CD4-positive, alpha-beta memory T cell (primary cell): ENCODE measurements around the gene NLRP13. TPM values are rescaled to one million over a fixed set of nuclear protein-coding genes. Genes with fewer than 3 reads are reported as not detected.

Source experiments
- CTCF ChIA-PET: fragments of 350-600 bp; sonication (Branson Sonifier 250); formaldehyde crosslinking; loops from one replicate; lab custom pipeline; 2021; ENCODE audit warnings: inconsistent platforms; ENCODE audit not compliant: partially characterized antibody; lab: Charles Lee
- POLR2A ChIA-PET: fragments of 350-600 bp; sonication (Branson Sonifier 250); formaldehyde crosslinking; loops from one replicate; lab custom pipeline; 2021; ENCODE audit not compliant: partially characterized antibody; lab: Charles Lee
- DNase-seq, 5 donors: peaks; one replicate each; pipeline versions ENCODE4 v3.0.0 to v3.0.0-alpha.2; 2020 to 2022; ENCODE audit warnings: mixed read lengths in 1 of 5
- H3K27ac ChIP-seq: one replicate; pipeline ENCODE4 v1.7.0; 2013; ENCODE audit warnings: low read depth, low read length
- H3K27me3 ChIP-seq: 2 replicates; pipeline ENCODE4 v1.7.0; 2013; ENCODE audit warnings: mild to moderate bottlenecking, low read length, moderate library complexity; ENCODE audit not compliant: insufficient read depth
- H3K36me3 ChIP-seq: 2 replicates; pipeline ENCODE4 v1.7.0; 2013; ENCODE audit warnings: mild to moderate bottlenecking, low read length, moderate library complexity; ENCODE audit not compliant: insufficient read depth
- H3K4me1 ChIP-seq: 2 replicates; pipeline ENCODE4 v1.7.0; 2013; ENCODE audit warnings: mild to moderate bottlenecking, low read length, moderate library complexity; ENCODE audit not compliant: insufficient read depth
- H3K4me3 ChIP-seq, 2 donors: one replicate each; pipeline ENCODE4 v1.7.0; 2013; ENCODE audit warnings: low read length in 2 of 2, mild to moderate bottlenecking in 1 of 2
- H3K9me3 ChIP-seq, 2 donors: one replicate each; pipeline ENCODE4 v1.7.0; 2013; ENCODE audit warnings: low read length in 2 of 2, control low read depth in 1 of 2; ENCODE audit not compliant: control insufficient read depth in 1 of 2
- H3K27ac Mint-ChIP-seq, 7 donors: one replicate each; pipeline ENCODE4 v1.8.0; 2020 to 2021; ENCODE audit warnings: mixed read lengths in 7 of 7, mild to moderate bottlenecking in 6 of 7, inconsistent platforms in 3 of 7, moderate library complexity in 3 of 7
- H3K27me3 Mint-ChIP-seq, 2 donors: one replicate each; pipeline ENCODE4 v1.8.0; 2020 to 2021; ENCODE audit warnings: mixed read lengths in 2 of 2
- H3K36me3 Mint-ChIP-seq, 2 donors: one replicate each; pipeline ENCODE4 v1.8.0; 2020 to 2021; ENCODE audit warnings: mixed read lengths in 2 of 2, inconsistent platforms in 1 of 2, mild to moderate bottlenecking in 1 of 2
- H3K4me1 Mint-ChIP-seq, 4 donors: one replicate each; pipeline ENCODE4 v1.8.0; 2020 to 2021; ENCODE audit warnings: mixed read lengths in 4 of 4, mild to moderate bottlenecking in 1 of 4
- H3K4me3 Mint-ChIP-seq, 8 donors: one replicate each; pipeline ENCODE4 v1.8.0; 2020 to 2021; ENCODE audit warnings: mixed read lengths in 8 of 8, mild to moderate bottlenecking in 7 of 8, moderate library complexity in 6 of 8, inconsistent platforms in 3 of 8
- H3K9me3 Mint-ChIP-seq, 8 donors: one replicate each; pipeline ENCODE4 v1.8.0; 2020 to 2021; ENCODE audit warnings: mixed read lengths in 8 of 8, mild to moderate bottlenecking in 5 of 8, inconsistent platforms in 3 of 8, moderate library complexity in 1 of 8
- intact Hi-C: fragments of 100-400 bp; cut with micrococcal nuclease; formaldehyde crosslinking; loops from one replicate; pipeline ENCODE4 v1.15.1; 2023
- polyA plus RNA-seq, 2 donors: library from polyadenylated mRNA; unstranded; fragments of 300-500 nt; fragmentation: Illumina TruSeq; gene quantifications; one replicate each; pipeline ENCODE4 v1.2.3, GENCODE V29; 2021
- total RNA-seq, 2 experiments: library from RNA; stranded (reverse); gene quantifications; one replicate each; pipeline ENCODE4 v1.2.3, GENCODE V29; 2021

The NLRP13 gene
- total and polyA plus RNA-seq, 4 experiments from 2014 or later = not detected

DNA sequence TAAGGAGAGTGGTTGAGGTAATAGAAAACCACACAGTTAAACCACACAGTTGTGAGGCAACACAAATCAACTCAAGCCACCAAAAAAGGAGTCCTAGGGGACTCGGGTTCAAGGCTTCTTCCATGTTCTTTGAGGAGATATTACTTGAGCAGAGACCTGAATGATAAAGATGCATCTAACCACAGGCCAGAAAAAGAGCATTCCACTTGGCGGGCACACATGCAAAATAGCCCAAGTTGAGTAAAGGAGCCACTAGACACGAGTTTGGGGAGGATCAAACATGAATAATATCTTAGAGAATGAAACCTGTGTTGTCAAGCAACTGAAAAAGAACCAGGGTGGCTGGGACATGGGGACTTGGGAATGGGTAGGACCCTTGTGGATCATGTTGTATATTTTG is 65.6 kb downstream of the NLRP13 start:
- ChIA-PET CTCF (no interaction called here), POLR2A (no interaction called here)
- peaks cover 3 to 7% of the 10 kb centered on the region in 2 donors for H3K36me3 Mint-ChIP-seq
- intact Hi-C loops = no loop called here
- no peak overlapping the region for H3K27ac ChIP-seq
- no peaks in the 10 kb centered on the region for H3K36me3 ChIP-seq
- H3K4me3 Mint-ChIP-seq = no peak overlapping the region
- no peaks in the 10 kb centered on the region for H3K27me3 ChIP-seq
- no peaks in the 10 kb centered on the region for H3K9me3 ChIP-seq
- H3K4me1 ChIP-seq = no peaks in the 10 kb centered on the region
- no peak overlapping the region for H3K4me3 ChIP-seq
- no peak for DNase-seq
- no peak overlapping the region for H3K27ac Mint-ChIP-seq
- peaks cover 8 to 12% of the 10 kb centered on the region in 2 donors for H3K27me3 Mint-ChIP-seq
- H3K4me1 Mint-ChIP-seq = no peaks in the 10 kb centered on the region
- peaks cover 0 to 30% (median 10%) of the 10 kb centered on the region in 8 donors for H3K9me3 Mint-ChIP-seq

DNA sequence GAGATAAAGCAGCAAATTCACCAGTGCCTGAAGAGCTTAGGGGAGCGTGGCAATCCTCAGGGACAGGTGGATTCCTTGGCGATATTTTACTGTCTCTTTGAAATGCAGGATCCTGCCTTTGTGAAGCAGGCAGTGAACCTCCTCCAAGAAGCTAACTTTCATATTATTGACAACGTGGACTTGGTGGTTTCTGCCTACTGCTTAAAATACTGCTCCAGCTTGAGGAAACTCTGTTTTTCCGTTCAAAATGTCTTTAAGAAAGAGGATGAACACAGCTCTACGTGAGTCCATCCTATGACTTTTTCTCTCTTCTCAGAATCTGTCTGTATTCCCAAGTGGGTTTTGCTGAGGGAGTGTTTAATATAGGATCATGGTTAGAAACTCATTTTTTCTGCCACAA is 73.2 kb downstream of the NLRP13 start:
- Histone ChIP-seq H3K27ac (no peak overlapping the region), H3K27me3 (no peaks in the 10 kb centered on the region), H3K4me1 (no peaks in the 10 kb centered on the region), H3K9me3 (no peaks in the 10 kb centered on the region), H3K36me3 (no peaks in the 10 kb centered on the region), H3K4me3 (no peak overlapping the region)
- Mint-ChIP-seq H3K4me1 (no peaks in the 10 kb centered on the region), H3K27me3 (no peaks in the 10 kb centered on the region), H3K4me3 (no peak overlapping the region), H3K9me3 (peaks cover 0 to 24% (median 2%) of the 10 kb centered on the region in 8 donors), H3K27ac (no peak overlapping the region), H3K36me3 (no peaks in the 10 kb centered on the region)
- ChIA-PET CTCF (no interaction called here), POLR2A (no interaction called here)
- intact Hi-C loops = no loop called here
- DNase-seq = no peak

DNA sequence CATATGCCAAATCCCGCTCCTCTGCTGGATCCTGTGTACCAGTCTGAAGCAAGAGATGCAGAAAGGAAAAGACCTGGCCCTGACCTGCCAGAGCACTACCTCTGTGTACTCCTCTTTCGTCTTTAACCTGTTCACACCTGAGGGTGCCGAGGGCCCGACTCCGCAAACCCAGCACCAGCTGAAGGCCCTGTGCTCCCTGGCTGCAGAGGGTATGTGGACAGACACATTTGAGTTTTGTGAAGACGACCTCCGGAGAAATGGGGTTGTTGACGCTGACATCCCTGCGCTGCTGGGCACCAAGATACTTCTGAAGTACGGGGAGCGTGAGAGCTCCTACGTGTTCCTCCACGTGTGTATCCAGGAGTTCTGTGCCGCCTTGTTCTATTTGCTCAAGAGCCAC is 73.7 kb downstream of the NLRP13 start:
- ChIA-PET CTCF (no interaction called here), POLR2A (no interaction called here)
- Mint-ChIP-seq H3K4me3 (no peak overlapping the region), H3K27ac (no peak overlapping the region), H3K36me3 (no peaks in the 10 kb centered on the region), H3K9me3 (peaks cover 0 to 30% (median 3%) of the 10 kb centered on the region in 8 donors), H3K4me1 (no peaks in the 10 kb centered on the region), H3K27me3 (no peaks in the 10 kb centered on the region)
- no peaks in the 10 kb centered on the region for H3K4me1 ChIP-seq
- no peaks in the 10 kb centered on the region for H3K36me3 ChIP-seq
- intact Hi-C loops = no loop called here
- DNase-seq = no peak
- no peak overlapping the region for H3K4me3 ChIP-seq
- no peaks in the 10 kb centered on the region for H3K27me3 ChIP-seq
- no peaks in the 10 kb centered on the region for H3K9me3 ChIP-seq
- no peak overlapping the region for H3K27ac ChIP-seq

DNA sequence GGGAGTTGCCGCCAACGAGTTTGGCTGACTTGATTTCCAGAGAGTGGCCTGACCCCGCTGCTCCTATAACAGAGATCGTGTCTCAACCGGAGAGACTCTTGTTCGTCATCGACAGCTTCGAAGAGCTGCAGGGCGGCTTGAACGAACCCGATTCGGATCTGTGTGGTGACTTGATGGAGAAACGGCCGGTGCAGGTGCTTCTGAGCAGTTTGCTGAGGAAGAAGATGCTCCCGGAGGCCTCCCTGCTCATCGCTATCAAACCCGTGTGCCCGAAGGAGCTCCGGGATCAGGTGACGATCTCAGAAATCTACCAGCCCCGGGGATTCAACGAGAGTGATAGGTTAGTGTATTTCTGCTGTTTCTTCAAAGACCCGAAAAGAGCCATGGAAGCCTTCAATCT is 74.2 kb downstream of the NLRP13 start:
- H3K27ac ChIP-seq = no peak overlapping the region
- Mint-ChIP-seq H3K4me1 (no peaks in the 10 kb centered on the region), H3K9me3 (peaks cover 0 to 30% (median 3%) of the 10 kb centered on the region in 8 donors), H3K4me3 (no peak overlapping the region), H3K27ac (no peak overlapping the region), H3K36me3 (no peaks in the 10 kb centered on the region), H3K27me3 (no peaks in the 10 kb centered on the region)
- H3K4me3 ChIP-seq = no peak overlapping the region
- H3K9me3 ChIP-seq = no peaks in the 10 kb centered on the region
- no peaks in the 10 kb centered on the region for H3K36me3 ChIP-seq
- DNase-seq = no peak
- intact Hi-C loops = no loop called here
- ChIA-PET POLR2A (no interaction called here), CTCF (no interaction called here)
- H3K27me3 ChIP-seq = no peaks in the 10 kb centered on the region
- no peaks in the 10 kb centered on the region for H3K4me1 ChIP-seq

DNA sequence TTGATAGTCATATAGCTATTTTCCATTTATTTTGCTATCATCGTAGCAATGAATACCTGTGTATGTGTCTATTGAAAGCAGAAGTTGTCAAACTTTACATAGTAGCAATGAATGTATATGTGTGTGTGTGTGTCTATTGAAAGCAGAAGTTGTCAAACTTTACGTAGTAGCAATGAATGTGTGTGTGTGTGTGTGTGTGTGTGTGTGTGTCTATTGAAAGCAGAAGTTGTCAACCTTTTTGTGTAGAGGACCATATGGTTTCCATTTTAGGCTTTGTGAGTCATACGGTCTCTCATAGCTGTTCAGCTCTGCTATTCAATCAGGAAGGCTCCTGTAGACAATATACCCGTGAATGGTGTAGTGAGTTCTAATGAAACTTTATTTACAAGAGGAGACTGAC is 75.0 kb downstream of the NLRP13 start:
- H3K4me3 Mint-ChIP-seq = peak overlapping the region in 2 of 8 donors; percentile 8 to 11
- intact Hi-C loops = no loop called here
- H3K27me3 ChIP-seq = no peaks in the 10 kb centered on the region
- H3K4me3 ChIP-seq = no peak overlapping the region
- no peaks in the 10 kb centered on the region for H3K36me3 ChIP-seq
- no peak for DNase-seq
- H3K4me1 Mint-ChIP-seq = no peaks in the 10 kb centered on the region
- H3K36me3 Mint-ChIP-seq = no peaks in the 10 kb centered on the region
- H3K9me3 Mint-ChIP-seq = peaks cover 1 to 31% (median 3%) of the 10 kb centered on the region in 8 donors
- H3K9me3 ChIP-seq = no peaks in the 10 kb centered on the region
- CTCF ChIA-PET = no interaction called here
- H3K27ac ChIP-seq = no peak overlapping the region
- H3K4me1 ChIP-seq = no peaks in the 10 kb centered on the region
- no peaks in the 10 kb centered on the region for H3K27me3 Mint-ChIP-seq
- POLR2A ChIA-PET = no interaction called here
- no peak overlapping the region for H3K27ac Mint-ChIP-seq

DNA sequence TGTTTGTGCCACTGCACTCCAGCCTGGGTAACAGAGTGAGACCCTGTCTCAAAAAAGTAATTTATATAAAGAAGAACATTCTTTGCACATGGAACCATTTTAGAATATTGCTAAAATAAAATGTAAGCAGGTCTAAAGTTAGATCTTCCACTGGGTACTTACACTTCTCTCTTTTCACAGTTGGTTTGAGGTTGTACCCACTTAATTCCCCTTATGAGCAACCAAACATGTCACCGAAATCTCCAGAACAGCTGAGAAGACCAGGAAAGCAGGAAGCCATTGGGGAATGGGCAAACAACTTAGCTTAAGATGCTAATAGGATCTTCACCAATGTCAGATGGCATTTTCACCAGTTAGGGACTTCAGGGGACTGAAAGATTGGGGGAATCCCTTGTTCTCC is 77.0 kb downstream of the NLRP13 start:
- ChIA-PET POLR2A (no interaction called here), CTCF (no interaction called here)
- DNase-seq = no peak
- Histone ChIP-seq H3K27ac (no peak overlapping the region), H3K9me3 (no peaks in the 10 kb centered on the region), H3K4me1 (no peaks in the 10 kb centered on the region), H3K27me3 (no peaks in the 10 kb centered on the region), H3K36me3 (no peaks in the 10 kb centered on the region), H3K4me3 (no peak overlapping the region)
- H3K4me1 Mint-ChIP-seq = no peaks in the 10 kb centered on the region
- no peak overlapping the region for H3K4me3 Mint-ChIP-seq
- intact Hi-C loops = no loop called here
- H3K27me3 Mint-ChIP-seq = no peaks in the 10 kb centered on the region
- no peaks in the 10 kb centered on the region for H3K36me3 Mint-ChIP-seq
- no peak overlapping the region for H3K27ac Mint-ChIP-seq
- peaks cover 2 to 34% (median 5%) of the 10 kb centered on the region in 8 donors for H3K9me3 Mint-ChIP-seq

Other genes with a start within 250 kb of the NLRP13 start
- gene NLRP9, start 193.9 kb downstream of the NLRP13 start, total RNA-seq = not detected
- not detected for gene NLRP9, start 193.9 kb downstream of the NLRP13 start, polyA plus RNA-seq
- gene RFPL4A, start 173.2 kb downstream of the NLRP13 start, total RNA-seq = not detected
- not detected for gene RFPL4A, start 173.2 kb downstream of the NLRP13 start, polyA plus RNA-seq
- gene RFPL4AL1, start 163.2 kb downstream of the NLRP13 start, total RNA-seq = not detected
- gene RFPL4AL1, start 163.2 kb downstream of the NLRP13 start, polyA plus RNA-seq = not detected
- gene NLRP11, start 100.3 kb downstream of the NLRP13 start, total RNA-seq = not detected
- gene NLRP11, start 100.3 kb downstream of the NLRP13 start, polyA plus RNA-seq = not detected
- gene NLRP4, start 95.8 kb downstream of the NLRP13 start, total RNA-seq = not detected
- not detected for gene NLRP4, start 95.8 kb downstream of the NLRP13 start, polyA plus RNA-seq
- gene NLRP8, start 15.5 kb upstream of the NLRP13 start, total RNA-seq = not detected
- not detected for gene NLRP8, start 15.5 kb upstream of the NLRP13 start, polyA plus RNA-seq
- gene NLRP5, start 54.4 kb upstream of the NLRP13 start, total RNA-seq = not detected
- gene NLRP5, start 54.4 kb upstream of the NLRP13 start, polyA plus RNA-seq = not detected
- gene ZNF787, start 189.0 kb upstream of the NLRP13 start, total RNA-seq = 10 to 100 TPM; 29.6 to 34.1 TPM
- 1 to 10 TPM in 1 of 2 donors, under 1 TPM in 1; 0.67 to 3.1 TPM for gene ZNF787, start 189.0 kb upstream of the NLRP13 start, polyA plus RNA-seq
- 10 to 100 TPM; 33.2 to 42.8 TPM for gene ZNF444, start 209.0 kb upstream of the NLRP13 start, total RNA-seq
- 10 to 100 TPM in 1 of 2 donors, 1 to 10 TPM in 1; 6.2 to 20.8 TPM for gene ZNF444, start 209.0 kb upstream of the NLRP13 start, polyA plus RNA-seq
- not detected for gene GALP, start 243.7 kb upstream of the NLRP13 start, total RNA-seq
- not detected for gene GALP, start 243.7 kb upstream of the NLRP13 start, polyA plus RNA-seq